Epithelial cell of esophagus (primary cell): ENCODE results near the gene R3HDM4.

Experiments used
- DNase-seq: peaks from one replicate; pipeline ENCODE4 v3.0.0; 2010; ENCODE audit warnings: low read depth
- H3K4me3 ChIP-seq: 2 replicates; pipeline ENCODE4 v1.5.1; 2011; ENCODE audit warnings: mild to moderate bottlenecking, low read length, control low read depth
- CTCF ChIP-seq: IDR thresholded peaks from 2 replicates; pipeline ENCODE4 v1.5.1; 2011; ENCODE audit warnings: low read depth, mild to moderate bottlenecking, low read length, control low read depth, inconsistent platforms; ENCODE audit not compliant: insufficient read depth; ENCODE audit errors: missing control alignments

Gene R3HDM4

GRCh38 chr19:887599-887998 is 25.4 kb downstream of the R3HDM4 start:
- TF ChIP-seq CTCF, result no peak
- DNase-seq, result no peak
- no peak overlapping the region for H3K4me3 ChIP-seq

- no peak for TF ChIP-seq CTCF
- H3K4me3 ChIP-seq, result no peak overlapping the region
- DNase-seq, result no peak
These were observed 25.9 kb downstream of the R3HDM4 start for GRCh38 chr19:887072-887471.

GRCh38 chr19:885536-886224 is 27.3 kb downstream of the R3HDM4 start:
- no peak for TF ChIP-seq CTCF
- DNase-seq, result no peak
- H3K4me3 ChIP-seq, result no peak overlapping the region

GRCh38 chr19:884420-885211 is 28.4 kb downstream of the R3HDM4 start:
- DNase-seq, result no peak
- no peak overlapping the region for H3K4me3 ChIP-seq
- no peak for TF ChIP-seq CTCF

GRCh38 chr19:883661-884211 is 29.3 kb downstream of the R3HDM4 start:
- peak; percentile 89 for DNase-seq
- H3K4me3 ChIP-seq, result no peak overlapping the region
- peak; percentile 59 for TF ChIP-seq CTCF

GRCh38 chr19:882871-883497 is 30.0 kb downstream of the R3HDM4 start:
- DNase-seq, result no peak
- H3K4me3 ChIP-seq, result no peak overlapping the region
- no peak for TF ChIP-seq CTCF
